ENCODE measurements around the gene AQP2. TPM values are rescaled to one million over a fixed set of nuclear protein-coding genes. Genes with fewer than 3 reads are reported as not detected.

The AQP2 gene
- total RNA-seq, 2 donors from 2014 or later = 0.09 to 0.24 TPM

DNA sequence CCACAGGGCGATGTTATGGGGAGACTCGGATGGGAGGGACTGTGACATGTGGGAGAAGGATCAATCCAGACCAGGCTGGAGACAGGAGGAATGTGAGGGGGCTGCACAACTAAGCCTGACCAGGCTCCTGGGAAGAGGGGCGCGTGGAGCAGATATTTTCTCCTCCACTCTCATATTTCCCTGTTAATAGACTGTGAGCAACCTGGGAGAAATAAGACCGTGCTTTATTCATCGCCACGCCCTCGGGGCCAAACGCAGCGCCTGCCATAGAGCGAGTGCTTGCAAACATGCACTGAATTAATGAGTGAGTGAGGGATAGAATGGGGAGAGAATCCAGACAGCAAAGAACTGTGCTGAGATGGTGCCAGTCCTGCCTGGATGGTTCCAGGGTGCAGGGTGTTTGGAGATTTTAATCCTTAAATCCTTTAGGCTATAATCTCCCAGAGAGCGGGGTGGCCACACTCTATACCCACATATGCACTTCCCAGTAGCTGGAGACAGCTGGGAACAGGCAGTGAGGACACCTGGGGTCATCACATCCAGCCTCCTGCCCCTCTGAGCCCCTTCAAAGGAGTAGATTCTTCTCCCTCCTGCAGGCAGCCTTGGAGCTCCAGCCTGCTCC is 33.3 kb upstream of the AQP2 start:
- intact Hi-C loops (cut with DNase I) = no loop called here
- DNase-seq (no peak), ATAC-seq (no peak)

DNA sequence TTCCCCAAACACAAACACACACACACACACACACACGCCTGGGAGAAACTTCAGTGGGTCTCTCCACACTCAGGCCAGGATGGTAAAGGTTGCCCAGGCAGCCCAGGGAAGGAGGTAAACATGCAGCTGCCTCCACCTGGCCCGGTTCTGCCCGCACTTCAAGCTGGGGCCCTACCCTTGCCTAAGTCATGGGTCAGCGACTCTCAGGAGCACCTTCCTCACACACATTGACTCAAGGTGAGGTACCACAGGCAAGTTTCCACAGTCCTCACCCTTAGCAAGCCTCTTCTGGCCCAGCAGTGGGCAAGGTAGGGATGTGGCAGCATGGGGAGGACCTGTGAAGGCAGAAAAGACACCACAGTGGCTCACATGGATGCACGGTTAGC is 32.8 kb upstream of the AQP2 start:
- DNase-seq = no peak
- ATAC-seq = no peak
- intact Hi-C loops (cut with DNase I) = no loop called here

DNA sequence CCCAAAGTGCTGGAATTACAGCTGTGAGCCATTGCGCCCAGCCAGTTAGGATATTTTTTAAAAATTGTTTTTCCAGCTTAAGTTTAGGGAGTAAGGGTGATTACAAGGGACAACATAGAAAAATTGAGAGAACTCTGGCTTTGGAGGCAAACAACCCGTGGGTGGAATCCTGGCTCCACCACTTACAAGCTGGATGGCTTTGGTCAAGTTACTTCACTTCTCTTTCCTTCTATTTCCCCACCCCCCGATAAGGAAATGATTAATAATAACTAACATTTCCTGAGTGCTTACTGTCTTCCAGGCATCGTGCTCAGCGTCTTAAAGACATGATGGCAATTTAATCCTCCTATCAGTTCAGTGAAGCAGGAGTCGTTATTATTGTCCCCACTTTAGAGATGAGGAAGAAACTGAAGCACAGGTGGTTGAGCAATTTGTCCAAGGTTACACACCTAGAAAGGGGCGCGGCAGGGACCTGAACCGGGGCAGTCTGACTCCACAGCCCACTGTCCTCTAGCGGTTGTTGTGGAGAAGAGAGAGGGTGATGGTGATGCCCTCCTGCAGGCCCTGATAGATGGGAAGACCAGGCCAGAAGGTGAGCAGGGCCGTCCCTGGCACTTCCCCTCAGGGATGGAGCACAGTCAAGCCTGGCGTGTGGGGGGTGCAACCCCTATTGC is 30.2 kb upstream of the AQP2 start:
- ATAC-seq = peak; percentile 31 to 46
- intact Hi-C loops (cut with DNase I) = no loop called here
- peak; percentile 50 for DNase-seq

DNA sequence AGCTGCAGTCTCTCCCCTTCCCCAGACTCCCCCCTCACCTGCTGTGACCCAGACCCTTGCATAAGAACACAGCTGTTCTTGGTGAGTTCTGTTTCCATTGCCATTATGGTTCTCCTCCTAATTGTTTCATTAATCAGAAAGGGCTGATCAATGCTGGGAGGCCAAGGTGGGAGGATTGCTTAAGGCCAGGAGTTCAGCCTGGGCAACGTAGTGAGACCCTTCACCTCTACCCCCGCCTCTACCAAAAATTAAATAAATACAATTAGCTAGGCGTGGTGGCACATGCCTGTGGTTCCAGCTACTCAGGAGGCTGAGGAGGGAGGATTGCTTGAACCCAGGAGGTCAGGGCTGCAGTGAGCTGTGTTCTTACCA is 29.6 kb upstream of the AQP2 start:
- intact Hi-C loops (cut with DNase I) = no loop called here
- DNase-seq (no peak), ATAC-seq (no peak)

DNA sequence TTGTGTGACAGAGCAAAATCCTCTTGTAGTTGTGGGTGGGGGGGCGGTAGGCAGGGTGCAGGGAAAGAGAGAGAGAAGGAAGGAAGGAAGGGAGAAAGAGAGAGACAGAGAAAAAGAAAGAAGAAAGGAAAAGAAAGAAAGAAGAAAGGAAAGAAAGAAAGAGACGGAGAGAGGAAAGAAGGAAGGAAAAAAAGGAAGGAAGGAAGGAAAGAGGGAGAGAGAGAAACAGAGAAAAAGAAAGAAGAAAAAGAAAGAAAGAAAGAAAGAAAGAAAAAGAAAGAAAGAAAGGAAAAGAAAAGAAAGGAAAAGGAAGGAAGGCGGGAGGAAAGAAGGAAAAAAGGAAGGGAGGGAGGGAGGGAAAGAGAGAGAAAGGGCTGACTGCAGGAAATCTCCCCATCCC is 29.2 kb upstream of the AQP2 start:
- DNase-seq (no peak), ATAC-seq (no peak)

DNA sequence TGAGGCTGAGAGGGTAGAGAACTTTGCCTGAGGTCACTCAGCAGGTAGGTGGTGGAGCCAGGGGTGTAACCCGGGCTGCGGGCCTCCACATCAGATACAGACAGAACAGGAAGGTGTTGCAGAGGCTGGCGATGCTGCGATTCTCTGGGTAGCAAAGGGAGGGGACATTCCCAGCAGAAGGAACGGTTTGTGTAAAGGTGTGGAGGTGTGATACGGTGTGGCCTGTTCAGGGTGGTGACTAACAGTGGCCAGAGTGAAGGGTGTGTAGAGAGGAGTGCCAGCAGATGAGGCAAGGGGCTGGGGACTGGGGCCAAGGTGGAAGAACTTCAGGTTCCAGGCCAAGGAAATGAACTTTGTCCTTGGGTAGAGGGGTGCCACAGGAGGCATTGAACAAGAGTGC is 28.6 kb upstream of the AQP2 start:
- DNase-seq (no peak), ATAC-seq (no peak)
- intact Hi-C loops (cut with DNase I) = no loop called here

More for the DNA sequence above, 29.2 kb upstream of the AQP2 start:
- intact Hi-C loops (cut with DNase I) = no loop called here

DNA sequence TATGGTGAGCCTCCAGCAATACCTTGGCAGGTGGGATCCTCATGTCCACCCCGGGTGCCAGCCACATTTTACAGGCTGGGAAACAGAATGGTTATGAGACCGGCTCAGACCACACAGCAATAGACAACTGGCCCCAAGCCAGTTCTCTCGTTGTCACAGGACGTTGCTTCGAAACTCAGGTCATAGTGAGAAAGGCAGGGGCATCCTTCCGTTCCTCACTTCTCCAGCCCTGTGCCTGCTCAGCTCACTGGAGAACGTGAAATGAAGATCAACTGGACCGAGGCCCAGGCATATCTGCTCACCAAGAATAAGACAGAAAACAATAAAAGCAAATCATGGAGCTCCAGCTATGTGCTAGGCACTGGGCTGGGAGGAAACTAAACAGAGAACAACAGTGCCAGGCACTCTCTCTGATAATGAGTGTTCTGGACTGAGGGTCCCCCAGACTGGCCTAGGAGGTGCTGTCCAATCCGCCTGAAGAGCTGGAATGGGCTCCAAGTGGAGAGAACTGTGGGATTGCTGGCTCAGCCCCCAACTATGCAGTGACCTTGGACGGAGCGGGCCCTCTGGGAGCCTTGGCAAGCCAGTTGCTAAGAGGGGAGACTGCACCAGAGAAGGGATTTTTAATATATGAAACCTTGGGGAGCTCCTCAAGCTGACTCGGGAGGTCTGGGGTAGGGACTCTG is 28.0 kb upstream of the AQP2 start:
- DNase-seq (peak; percentile 47), ATAC-seq (peak; percentile 69 to 87)
- intact Hi-C loops (cut with DNase I) = no loop called here

DNA sequence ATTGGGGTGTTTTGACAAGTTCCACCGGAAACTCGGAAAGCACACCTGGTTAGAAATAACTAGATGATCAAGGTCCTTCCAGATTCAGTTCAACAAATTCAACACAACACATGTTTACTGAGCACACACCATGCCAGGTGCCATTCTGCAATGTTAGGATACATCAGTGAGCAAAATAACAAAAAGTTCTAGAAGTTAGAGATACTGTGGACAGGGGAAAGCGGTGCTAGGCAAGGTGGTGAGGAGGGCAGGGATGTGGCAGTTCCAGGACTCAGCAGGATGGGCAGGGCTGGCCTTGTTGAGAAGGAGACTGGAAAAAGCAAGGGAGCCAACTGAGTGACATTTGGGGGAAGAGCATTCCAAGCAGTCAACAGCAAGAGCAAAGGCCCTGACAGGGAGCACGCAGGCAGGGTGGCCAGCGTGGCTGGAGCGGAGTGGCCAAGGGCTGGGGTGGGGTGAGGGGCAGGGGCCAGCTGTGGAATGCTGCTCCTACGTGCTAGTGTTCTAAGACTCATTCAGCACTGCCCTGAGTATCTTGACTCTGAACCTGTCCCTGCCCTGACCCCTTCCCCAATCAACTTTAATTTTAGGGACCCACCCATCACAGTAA is 27.4 kb upstream of the AQP2 start:
- DNase-seq (peak; percentile 43), ATAC-seq (peak; percentile 62 to 76)
- intact Hi-C loops (cut with DNase I) = no loop called here

DNA sequence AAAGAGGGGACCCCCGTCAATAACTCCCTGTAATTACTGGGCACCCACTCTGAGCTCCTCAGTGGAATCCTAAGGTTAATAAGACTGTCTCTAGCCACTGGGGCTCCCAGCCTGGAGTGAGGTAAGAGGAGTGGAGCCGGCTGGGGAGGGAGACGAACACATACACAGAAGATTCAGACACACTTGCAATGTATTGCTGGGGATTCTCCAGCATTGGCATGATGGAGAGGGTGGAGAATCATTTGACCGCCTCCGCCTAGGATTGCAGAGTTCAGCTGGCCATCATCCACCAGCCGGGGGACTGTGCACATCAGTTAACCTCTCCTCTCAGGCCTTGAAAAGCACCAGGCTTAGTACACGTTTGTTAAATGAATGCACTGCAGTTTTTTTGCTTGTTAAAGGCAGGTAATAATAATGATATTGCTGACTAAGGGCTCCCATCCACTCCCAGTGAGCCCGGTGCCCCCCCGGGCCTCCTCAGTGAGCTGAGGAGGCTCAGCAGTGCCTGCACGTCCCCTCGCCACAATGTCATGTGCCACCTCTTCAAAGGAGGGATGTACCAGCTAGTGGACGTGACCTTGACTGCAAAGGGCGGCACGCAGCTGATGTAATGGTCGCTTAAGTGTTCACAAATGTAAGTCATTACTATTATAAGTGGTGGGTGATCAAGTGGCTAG is 26.5 kb upstream of the AQP2 start:
- ATAC-seq (no peak), DNase-seq (no peak)
- intact Hi-C loops (cut with DNase I) = no loop called here

DNA sequence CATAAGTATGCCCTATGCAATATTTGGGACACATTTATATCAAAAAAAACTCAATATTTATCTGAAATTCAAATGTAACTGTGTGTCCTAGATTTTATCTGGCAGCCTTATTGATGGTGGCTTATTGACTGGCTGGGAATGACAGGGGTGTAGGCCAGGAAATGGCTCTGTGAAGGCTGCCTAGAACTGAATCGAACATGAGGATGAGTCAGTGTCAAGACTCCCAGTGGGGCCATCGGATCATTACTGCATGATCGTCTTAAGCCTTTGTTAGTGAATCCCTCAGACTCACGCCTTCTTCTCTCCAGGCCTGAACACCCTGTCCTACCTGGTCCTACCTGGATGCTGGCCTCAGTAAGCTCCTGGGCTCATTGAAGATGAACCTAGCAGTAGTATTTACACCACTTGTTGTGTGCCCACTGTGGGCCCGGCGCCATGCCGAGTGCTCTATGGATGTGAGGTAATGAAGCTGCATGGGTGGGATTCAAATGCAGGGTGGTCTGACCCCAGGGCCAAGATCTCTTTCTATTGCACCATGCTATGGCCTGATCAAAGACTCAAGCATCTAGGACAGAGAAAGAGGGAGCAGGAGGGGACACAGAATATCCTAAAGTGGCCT is 25.8 kb upstream of the AQP2 start:
- ATAC-seq (no peak), DNase-seq (no peak)
- intact Hi-C loops (cut with DNase I) = no loop called here

DNA sequence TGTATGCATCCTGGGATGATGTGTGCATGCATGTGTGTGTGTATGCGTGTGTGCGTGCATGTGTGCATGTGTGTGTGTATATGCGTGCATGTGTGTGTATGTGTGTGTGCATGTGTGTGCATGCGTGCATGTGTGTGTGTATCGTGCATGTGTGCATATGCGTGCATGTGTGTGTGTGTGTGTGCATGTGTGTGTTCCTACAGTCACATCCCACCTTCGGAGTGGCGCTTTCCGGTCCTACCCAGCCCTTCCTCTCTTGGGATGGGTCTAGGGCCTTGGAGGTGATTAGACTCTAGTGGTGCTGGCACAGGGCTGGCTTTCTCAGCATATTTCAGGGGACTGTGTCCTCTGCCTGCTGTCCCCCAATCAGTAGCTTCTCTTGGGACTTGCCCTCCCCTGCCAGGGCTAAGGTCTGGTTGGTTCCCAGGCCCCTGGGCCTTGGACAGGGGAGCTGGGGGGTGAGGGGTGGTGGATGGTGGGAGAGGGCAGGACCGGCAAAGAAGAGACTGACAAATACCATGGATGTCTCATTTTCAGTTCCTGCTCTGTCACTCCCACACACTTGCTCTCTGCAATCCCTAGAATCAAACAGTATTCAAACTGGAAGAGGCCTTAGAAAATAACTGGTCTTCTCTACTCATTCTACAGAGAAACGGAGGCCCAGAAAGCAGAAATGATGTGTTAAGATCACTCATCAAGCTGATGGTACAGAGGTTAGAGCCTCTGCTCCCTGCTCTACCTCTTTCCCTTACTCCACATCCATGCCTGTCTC is 24.9 kb upstream of the AQP2 start:
- no peak for DNase-seq
- ATAC-seq = no peak
- intact Hi-C loops (cut with DNase I) = no loop called here

DNA sequence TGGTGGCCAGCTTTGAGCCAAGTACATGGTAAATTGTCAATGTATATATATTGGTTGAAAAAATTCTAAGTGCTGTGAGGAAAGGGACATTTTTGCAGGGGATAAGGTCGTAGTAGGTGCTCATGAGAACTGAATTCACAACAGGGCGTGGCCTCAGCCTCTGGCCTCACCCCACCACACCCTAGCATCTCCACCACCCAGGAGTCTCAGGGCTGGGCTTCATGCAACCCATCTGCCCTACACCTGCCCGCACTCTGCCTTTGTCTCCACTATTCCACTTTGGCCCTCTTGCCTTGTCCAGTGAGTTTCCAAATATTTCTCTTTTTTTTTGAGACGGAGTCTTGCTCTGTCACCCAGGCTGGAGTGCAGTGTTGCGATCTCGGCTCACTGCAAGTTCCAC is 22.1 kb upstream of the AQP2 start:
- intact Hi-C loops (cut with DNase I) = no loop called here
- DNase-seq (no peak), ATAC-seq (no peak)

DNA sequence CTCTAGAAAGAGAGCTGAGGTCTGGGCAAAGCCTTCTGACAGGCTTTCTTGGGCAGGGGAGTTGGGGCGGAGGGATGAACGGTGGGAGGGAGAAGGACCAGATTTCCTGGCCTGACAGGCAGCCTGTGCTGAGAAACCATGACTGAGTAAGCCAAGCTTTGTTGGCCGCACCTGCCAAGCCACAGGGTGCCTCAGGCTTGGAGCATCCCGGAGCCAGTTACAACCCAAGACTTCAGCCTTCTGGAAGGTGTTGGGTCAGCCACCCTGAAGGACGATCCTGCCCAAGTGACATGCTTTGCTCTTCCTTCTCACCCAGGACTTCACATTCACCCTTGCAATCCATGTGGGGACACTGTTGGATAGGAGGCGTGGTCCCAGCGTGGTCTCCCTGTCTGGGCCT is 21.0 kb upstream of the AQP2 start:
- intact Hi-C loops (cut with DNase I) = no loop called here
- no peak for DNase-seq
- ATAC-seq = no peak

DNA sequence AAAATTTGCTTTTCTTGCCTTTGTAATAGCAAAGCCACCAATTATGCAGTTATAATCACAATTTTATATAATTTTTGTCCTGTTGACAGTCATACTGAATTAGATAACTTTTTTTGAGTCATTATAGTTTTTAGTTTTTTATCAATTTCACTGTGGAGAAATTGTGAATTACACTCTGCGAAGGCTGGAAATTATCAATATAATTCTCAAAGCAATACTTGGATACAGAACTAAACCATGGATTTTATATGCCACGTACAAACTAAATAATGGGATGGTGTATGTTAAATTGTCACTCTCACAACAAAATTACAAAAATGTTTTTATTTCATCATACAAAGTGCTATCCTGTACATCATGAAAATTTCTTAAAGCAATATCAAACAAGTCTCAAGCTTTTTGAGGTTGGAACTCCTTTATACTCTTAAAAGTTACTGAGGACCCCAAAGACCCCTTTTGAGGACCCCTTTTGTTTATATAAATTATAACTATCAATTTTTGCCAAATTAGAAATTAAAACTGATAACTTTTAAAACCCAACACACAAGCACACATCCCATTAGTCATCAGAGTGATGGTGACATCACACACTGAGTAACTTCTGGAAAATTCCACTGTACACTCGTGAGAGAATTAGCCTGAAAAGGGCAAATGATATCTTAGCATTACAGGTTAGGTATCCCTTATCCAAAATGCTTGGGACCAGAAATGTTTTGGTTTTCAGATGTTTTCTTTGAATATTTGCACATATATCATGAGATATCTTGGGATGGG is 19.8 kb upstream of the AQP2 start:
- intact Hi-C loops (cut with DNase I) = no loop called here
- peak in 1 of 2 donors; percentile 85 for ATAC-seq

DNA sequence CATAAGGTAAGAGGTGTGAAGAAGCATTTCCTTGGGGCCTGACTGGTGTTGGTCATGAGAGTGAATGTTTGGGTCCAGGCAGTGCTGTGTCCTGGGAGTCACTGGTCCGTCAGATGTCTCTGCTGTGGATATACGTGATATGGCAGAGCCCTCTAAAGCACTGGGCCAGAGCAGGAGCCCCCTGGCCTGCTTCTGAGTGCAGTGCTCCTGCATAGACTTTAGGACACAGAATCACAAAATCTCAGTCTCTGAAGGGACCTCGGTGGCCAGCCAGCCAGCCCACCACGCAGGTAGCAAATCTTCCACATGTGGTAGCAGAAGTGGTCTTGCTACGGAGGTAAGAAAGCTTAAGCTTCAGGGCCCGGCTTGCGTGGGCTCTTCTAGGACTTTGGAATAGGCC is 18.5 kb upstream of the AQP2 start:
- DNase-seq (no peak), ATAC-seq (no peak)
- intact Hi-C loops (cut with DNase I) = no loop called here

More for the DNA sequence above, 19.8 kb upstream of the AQP2 start:
- no peak for DNase-seq

DNA sequence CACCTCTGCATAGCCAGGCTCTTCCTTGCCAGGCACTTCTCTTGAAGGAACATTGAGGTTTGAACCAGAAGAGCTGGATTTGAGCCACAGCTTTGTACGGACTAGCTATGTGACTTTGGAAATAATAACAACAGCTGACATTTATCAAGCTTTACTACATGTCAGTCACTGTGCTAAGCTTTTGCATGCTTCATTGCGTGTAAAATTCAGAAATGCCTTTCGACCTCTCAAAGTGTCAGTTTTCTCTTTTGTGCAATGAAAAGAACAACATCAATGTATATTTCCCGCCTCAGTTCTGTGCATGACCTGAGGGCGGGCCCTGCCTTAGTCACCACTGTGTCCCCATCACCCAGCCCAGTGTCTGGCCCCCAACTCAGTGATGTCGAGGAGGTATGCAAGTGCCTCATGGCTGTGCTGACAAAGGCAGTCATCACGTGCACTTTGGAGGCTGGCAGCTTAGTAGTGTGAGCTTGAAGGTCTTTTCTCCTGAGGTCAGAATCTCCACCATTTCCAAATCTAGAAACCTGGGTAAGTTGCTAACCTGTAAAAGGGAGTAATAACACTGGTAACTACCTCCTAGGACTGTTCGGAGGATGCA is 17.9 kb upstream of the AQP2 start:
- DNase-seq = no peak
- ATAC-seq = no peak
- intact Hi-C loops (cut with DNase I) = no loop called here

DNA sequence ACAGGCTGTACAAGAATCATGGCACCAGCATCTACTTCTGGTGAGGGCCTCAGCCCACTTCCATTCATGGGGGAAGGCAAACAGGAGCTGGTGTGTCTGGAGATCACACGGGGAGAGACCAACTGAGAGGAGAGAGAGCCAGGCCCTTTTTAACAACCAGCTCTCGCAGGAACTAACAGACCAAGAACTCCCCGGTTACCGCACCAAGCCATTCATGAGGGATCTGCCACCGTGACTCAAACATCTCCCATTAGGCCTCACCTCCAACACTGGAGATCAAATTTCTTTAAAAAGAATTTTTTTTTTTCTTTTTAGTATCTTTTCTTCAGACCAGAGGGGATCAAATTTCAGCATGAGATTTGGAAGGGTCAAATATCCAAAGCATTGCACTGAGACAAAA is 16.7 kb upstream of the AQP2 start:
- DNase-seq = no peak
- intact Hi-C loops (cut with DNase I) = no loop called here
- ATAC-seq = no peak

DNA sequence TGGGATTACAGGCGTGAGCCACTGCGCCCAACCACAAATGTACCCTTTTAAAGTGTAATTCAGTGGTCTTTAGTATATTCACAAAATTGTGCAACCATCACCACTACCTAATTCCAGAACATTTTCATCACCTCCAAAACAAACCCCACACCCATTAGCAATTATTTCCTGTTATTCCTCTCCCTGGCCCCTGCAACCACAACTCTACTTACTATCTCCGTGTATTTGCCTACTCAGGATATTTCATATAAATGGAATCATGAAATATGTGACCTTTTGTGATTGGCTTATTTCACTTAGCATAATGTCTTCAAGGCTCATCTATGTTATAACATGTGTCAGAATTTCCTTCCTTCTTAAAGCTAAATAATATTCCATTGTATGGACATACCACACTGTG is 16.0 kb upstream of the AQP2 start:
- intact Hi-C loops (cut with DNase I) = no loop called here
- no peak for ATAC-seq
- no peak for DNase-seq
